ENCODE measurements around the gene IGSF1.
A peak's percentile ranks its signal among the peaks of the same experiment; 100 is the strongest.

Gene IGSF1

GRCh38 chrX:131302701-131303100, 13.6 kb upstream of the IGSF1 start:
- Histone ChIP-seq H3K36me3 (ENCODE audit: control insufficient read depth in 5 of 5, insufficient read depth in 5 of 5, low read length in 5 of 5) (no peaks in the 10 kb centered on the region), H3K27me3 (ENCODE audit: control insufficient read depth in 5 of 5, insufficient read depth in 4 of 5, low read length in 5 of 5) (peaks cover 0 to 9% (median 7%) of the 10 kb centered on the region in 5 donors), H3K9ac (ENCODE audit: low read length in 5 of 5) (no peak overlapping the region), H3K4me1 (ENCODE audit: control insufficient read depth in 5 of 5, insufficient read depth in 5 of 5, low read length in 5 of 5) (no peaks in the 10 kb centered on the region), H3K27ac (ENCODE audit: low read depth, low read length) (no peak overlapping the region), H3K9me3 (ENCODE audit: control insufficient read depth in 5 of 5, low read length in 5 of 5) (no peaks in the 10 kb centered on the region), H3K4me3 (ENCODE audit: low read depth in 1 of 5, low read length in 5 of 5) (no peak overlapping the region)

GRCh38 chrX:131301155-131301554, 12.0 kb upstream of the IGSF1 start:
- no peak overlapping the region for H3K4me3 ChIP-seq (ENCODE audit: low read depth in 1 of 5, low read length in 5 of 5)
- H3K4me1 ChIP-seq (ENCODE audit: control insufficient read depth in 5 of 5, insufficient read depth in 5 of 5, low read length in 5 of 5), result no peaks in the 10 kb centered on the region
- no peak overlapping the region for H3K27ac ChIP-seq (ENCODE audit: low read depth, low read length)
- H3K36me3 ChIP-seq (ENCODE audit: control insufficient read depth in 5 of 5, insufficient read depth in 5 of 5, low read length in 5 of 5), result no peaks in the 10 kb centered on the region
- no peak overlapping the region for H3K9ac ChIP-seq (ENCODE audit: low read length in 5 of 5)
- peaks cover 0 to 9% (median 7%) of the 10 kb centered on the region in 5 donors for H3K27me3 ChIP-seq (ENCODE audit: control insufficient read depth in 5 of 5, insufficient read depth in 4 of 5, low read length in 5 of 5)
- no peaks in the 10 kb centered on the region for H3K9me3 ChIP-seq (ENCODE audit: control insufficient read depth in 5 of 5, low read length in 5 of 5)

DNA sequence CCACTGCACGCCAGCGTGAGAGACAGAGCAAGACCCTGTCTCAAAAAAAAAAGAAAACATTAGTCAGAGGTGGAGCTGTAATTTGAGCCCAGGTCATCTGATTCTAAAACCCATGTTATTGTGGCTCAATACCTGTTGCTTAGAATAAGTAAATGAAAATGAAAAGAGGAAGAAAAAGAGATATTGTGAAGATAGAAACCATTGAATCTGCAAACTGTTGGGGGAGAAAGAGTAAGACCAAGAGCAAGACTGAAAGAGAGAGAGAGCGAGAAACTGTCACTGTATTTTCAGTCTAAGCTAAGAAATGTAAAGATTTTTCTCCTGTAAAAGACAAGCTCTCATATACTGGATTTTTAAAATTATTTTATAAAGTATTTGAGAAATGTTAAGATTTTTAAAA, 9.7 kb upstream of the IGSF1 start:
- Histone ChIP-seq H3K27ac (ENCODE audit: low read depth, low read length) (no peak overlapping the region), H3K27me3 (ENCODE audit: control insufficient read depth in 5 of 5, insufficient read depth in 4 of 5, low read length in 5 of 5) (peaks cover 0 to 12% (median 5%) of the 10 kb centered on the region in 5 donors), H3K4me3 (ENCODE audit: low read depth in 1 of 5, low read length in 5 of 5) (no peak overlapping the region), H3K36me3 (ENCODE audit: control insufficient read depth in 5 of 5, insufficient read depth in 5 of 5, low read length in 5 of 5) (no peaks in the 10 kb centered on the region), H3K9ac (ENCODE audit: low read length in 5 of 5) (no peak overlapping the region), H3K4me1 (ENCODE audit: control insufficient read depth in 5 of 5, insufficient read depth in 5 of 5, low read length in 5 of 5) (no peaks in the 10 kb centered on the region), H3K9me3 (ENCODE audit: control insufficient read depth in 5 of 5, low read length in 5 of 5) (no peaks in the 10 kb centered on the region)

- H3K9ac ChIP-seq (ENCODE audit: low read length in 5 of 5), result no peak overlapping the region
- no peak overlapping the region for H3K27ac ChIP-seq (ENCODE audit: low read depth, low read length)
- no peaks in the 10 kb centered on the region for H3K36me3 ChIP-seq (ENCODE audit: control insufficient read depth in 5 of 5, insufficient read depth in 5 of 5, low read length in 5 of 5)
- H3K27me3 ChIP-seq (ENCODE audit: control insufficient read depth in 5 of 5, insufficient read depth in 4 of 5, low read length in 5 of 5), result peaks cover 0 to 12% (median 5%) of the 10 kb centered on the region in 5 donors
- no peak overlapping the region for H3K4me3 ChIP-seq (ENCODE audit: low read depth in 1 of 5, low read length in 5 of 5)
- no peaks in the 10 kb centered on the region for H3K9me3 ChIP-seq (ENCODE audit: control insufficient read depth in 5 of 5, low read length in 5 of 5)
- H3K4me1 ChIP-seq (ENCODE audit: control insufficient read depth in 5 of 5, insufficient read depth in 5 of 5, low read length in 5 of 5), result no peaks in the 10 kb centered on the region
Measured at GRCh38 chrX:131298036-131298435, 8.9 kb upstream of the IGSF1 start.

DNA sequence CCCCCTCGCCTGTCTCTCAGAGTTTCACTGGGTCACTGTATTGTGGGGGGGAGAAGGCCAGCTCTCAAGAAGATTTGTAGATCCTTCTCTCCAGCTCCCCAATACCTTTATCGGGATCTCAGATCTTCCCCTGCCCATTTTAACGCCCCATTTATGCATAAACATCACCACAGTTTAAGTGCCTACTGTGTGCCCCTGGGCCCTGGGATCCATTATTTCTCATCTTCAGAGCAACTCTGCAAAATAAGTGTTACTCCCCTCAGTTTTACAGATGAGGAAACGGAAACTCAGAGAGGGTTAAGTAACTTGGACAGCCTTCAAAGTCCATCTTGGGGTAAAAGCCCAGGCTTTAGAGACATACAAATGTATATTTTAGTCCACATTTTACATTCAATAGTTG, 421 bp upstream of the IGSF1 start:
- H3K27ac ChIP-seq (ENCODE audit: low read depth, low read length), result no peak overlapping the region
- H3K27me3 ChIP-seq (ENCODE audit: control insufficient read depth in 5 of 5, insufficient read depth in 4 of 5, low read length in 5 of 5), result peaks cover 0 to 18% (median 15%) of the 10 kb centered on the region in 5 donors
- H3K36me3 ChIP-seq (ENCODE audit: control insufficient read depth in 5 of 5, insufficient read depth in 5 of 5, low read length in 5 of 5), result no peaks in the 10 kb centered on the region
- no peak overlapping the region for H3K9ac ChIP-seq (ENCODE audit: low read length in 5 of 5)
- H3K4me1 ChIP-seq (ENCODE audit: control insufficient read depth in 5 of 5, insufficient read depth in 5 of 5, low read length in 5 of 5), result peaks cover 0 to 7% (median 3%) of the 10 kb centered on the region in 5 donors
- peak overlapping the region in 2 of 5 donors; percentile 38 to 49 for H3K4me3 ChIP-seq (ENCODE audit: low read depth in 1 of 5, low read length in 5 of 5)
- no peaks in the 10 kb centered on the region for H3K9me3 ChIP-seq (ENCODE audit: control insufficient read depth in 5 of 5, low read length in 5 of 5)

DNA sequence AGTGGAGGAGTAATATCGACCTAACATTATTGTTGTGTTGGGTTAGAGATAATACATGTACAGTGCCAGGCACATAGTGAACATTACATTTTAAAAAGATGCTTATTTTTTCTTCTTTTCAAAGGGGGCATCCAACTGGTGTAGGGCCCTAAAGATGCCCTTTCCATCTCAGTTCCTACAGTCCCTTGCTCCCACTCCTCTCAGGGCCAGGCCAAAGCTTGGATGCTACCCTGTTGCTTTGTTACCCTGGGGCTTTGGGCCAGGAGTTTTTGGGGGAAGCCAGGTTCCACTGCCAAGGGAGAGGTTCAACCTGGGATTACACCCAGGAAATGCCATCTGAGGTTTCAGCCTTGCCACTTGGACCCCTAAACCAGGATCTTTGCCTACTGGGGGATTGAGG, 918 bp downstream of the IGSF1 start:
- Histone ChIP-seq H3K9me3 (ENCODE audit: control insufficient read depth in 5 of 5, low read length in 5 of 5) (no peaks in the 10 kb centered on the region), H3K4me1 (ENCODE audit: control insufficient read depth in 5 of 5, insufficient read depth in 5 of 5, low read length in 5 of 5) (peaks cover 0 to 7% (median 3%) of the 10 kb centered on the region in 5 donors), H3K4me3 (ENCODE audit: low read depth in 1 of 5, low read length in 5 of 5) (no peak overlapping the region)

GRCh38 chrX:131287560-131288179, 1.4 kb downstream of the IGSF1 start:
- H3K27me3 ChIP-seq (ENCODE audit: control insufficient read depth in 5 of 5, insufficient read depth in 4 of 5, low read length in 5 of 5), result peaks cover 0 to 18% (median 15%) of the 10 kb centered on the region in 5 donors

More for the DNA sequence above, 918 bp downstream of the IGSF1 start:
- H3K9ac ChIP-seq (ENCODE audit: low read length in 5 of 5), result no peak overlapping the region
- H3K27ac ChIP-seq (ENCODE audit: low read depth, low read length), result no peak overlapping the region
- H3K27me3 ChIP-seq (ENCODE audit: control insufficient read depth in 5 of 5, insufficient read depth in 4 of 5, low read length in 5 of 5), result peaks cover 0 to 18% (median 15%) of the 10 kb centered on the region in 5 donors
- H3K36me3 ChIP-seq (ENCODE audit: control insufficient read depth in 5 of 5, insufficient read depth in 5 of 5, low read length in 5 of 5), result no peaks in the 10 kb centered on the region

DNA sequence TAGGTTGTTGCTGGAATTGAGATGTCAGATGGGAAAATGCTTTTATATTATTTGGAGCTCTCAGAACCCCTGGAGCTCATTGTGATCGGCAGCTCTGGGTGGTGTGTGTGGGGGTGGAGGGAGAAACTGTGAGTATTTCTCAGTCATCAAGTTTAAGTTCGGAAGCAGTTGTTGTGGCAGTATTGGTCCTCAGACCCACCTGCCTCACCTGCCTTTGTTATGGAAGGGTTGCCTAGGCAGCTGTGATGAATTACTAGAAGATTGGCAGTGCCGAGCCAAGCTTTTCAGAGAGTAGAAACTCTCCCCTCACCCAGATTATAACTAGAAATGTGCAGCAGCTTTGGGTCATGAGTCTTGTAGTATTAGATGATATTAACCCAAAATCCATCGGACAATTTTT, 9.5 kb downstream of the IGSF1 start:
- Histone ChIP-seq H3K27me3 (ENCODE audit: control insufficient read depth in 5 of 5, insufficient read depth in 4 of 5, low read length in 5 of 5) (peaks cover 0 to 32% (median 26%) of the 10 kb centered on the region in 5 donors), H3K36me3 (ENCODE audit: control insufficient read depth in 5 of 5, insufficient read depth in 5 of 5, low read length in 5 of 5) (no peaks in the 10 kb centered on the region), H3K4me3 (ENCODE audit: low read depth in 1 of 5, low read length in 5 of 5) (no peak overlapping the region), H3K4me1 (ENCODE audit: control insufficient read depth in 5 of 5, insufficient read depth in 5 of 5, low read length in 5 of 5) (no peaks in the 10 kb centered on the region), H3K9me3 (ENCODE audit: control insufficient read depth in 5 of 5, low read length in 5 of 5) (no peaks in the 10 kb centered on the region), H3K9ac (ENCODE audit: low read length in 5 of 5) (no peak overlapping the region), H3K27ac (ENCODE audit: low read depth, low read length) (no peak overlapping the region)

More at GRCh38 chrX:131287560-131288179, 1.4 kb downstream of the IGSF1 start:
- Histone ChIP-seq H3K36me3 (ENCODE audit: control insufficient read depth in 5 of 5, insufficient read depth in 5 of 5, low read length in 5 of 5) (no peaks in the 10 kb centered on the region), H3K9me3 (ENCODE audit: control insufficient read depth in 5 of 5, low read length in 5 of 5) (no peaks in the 10 kb centered on the region), H3K4me1 (ENCODE audit: control insufficient read depth in 5 of 5, insufficient read depth in 5 of 5, low read length in 5 of 5) (peaks cover 0 to 7% (median 3%) of the 10 kb centered on the region in 5 donors), H3K4me3 (ENCODE audit: low read depth in 1 of 5, low read length in 5 of 5) (no peak overlapping the region), H3K9ac (ENCODE audit: low read length in 5 of 5) (no peak overlapping the region), H3K27ac (ENCODE audit: low read depth, low read length) (no peak overlapping the region)

DNA sequence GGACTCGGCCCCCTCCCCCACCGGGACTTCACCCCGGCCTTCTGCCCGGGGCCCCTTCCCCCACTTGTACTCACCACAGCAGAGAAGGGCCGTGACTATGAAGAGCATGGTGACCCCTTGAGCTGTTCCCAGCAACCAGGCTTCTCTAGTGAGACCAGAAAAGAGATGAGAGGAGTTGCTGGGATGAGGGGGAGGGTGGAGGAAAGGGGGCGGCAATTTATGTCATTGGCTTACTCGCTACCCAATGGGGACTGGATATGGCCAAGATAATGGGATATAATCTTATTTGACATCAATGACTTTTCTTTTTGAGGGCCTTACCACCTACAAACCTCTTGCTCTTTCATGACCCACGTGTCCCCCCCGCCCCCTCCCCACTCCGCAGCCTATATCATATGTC, 9.9 kb downstream of the IGSF1 start:
- Histone ChIP-seq H3K27me3 (ENCODE audit: control insufficient read depth in 5 of 5, insufficient read depth in 4 of 5, low read length in 5 of 5) (peaks cover 0 to 36% (median 29%) of the 10 kb centered on the region in 5 donors), H3K36me3 (ENCODE audit: control insufficient read depth in 5 of 5, insufficient read depth in 5 of 5, low read length in 5 of 5) (no peaks in the 10 kb centered on the region)

DNA sequence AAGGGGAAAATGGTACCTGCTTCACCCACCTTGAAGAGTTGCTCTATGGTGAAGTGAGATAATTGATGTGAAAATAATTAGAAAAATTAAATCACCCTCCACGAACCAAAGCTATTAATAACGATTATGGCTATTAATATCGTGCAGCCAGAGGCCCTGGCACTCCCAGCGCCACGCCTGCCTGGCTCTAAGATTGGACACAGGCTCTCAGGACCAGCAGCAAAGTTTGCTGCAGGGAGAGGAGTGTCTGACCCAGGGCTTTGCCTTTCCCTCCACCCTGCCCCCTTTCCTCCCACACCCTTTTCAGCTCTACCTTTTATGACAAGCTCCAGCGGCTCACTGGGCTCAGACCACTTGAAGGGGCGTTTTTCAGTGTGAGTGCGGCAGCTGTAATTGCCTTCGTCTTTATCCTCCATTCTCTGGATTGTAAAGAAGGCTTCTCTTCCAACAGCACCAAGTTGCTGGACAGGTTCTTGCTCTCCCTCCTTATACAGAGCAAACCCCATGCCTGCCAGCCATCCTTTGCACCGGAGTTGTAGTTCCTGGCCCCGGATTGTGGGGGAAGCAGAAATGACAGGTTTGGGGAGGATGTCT, 11.5 kb downstream of the IGSF1 start:
- Histone ChIP-seq H3K4me1 (ENCODE audit: control insufficient read depth in 5 of 5, insufficient read depth in 5 of 5, low read length in 5 of 5) (no peaks in the 10 kb centered on the region), H3K27ac (ENCODE audit: low read depth, low read length) (no peak overlapping the region), H3K4me3 (ENCODE audit: low read depth in 1 of 5, low read length in 5 of 5) (no peak overlapping the region), H3K27me3 (ENCODE audit: control insufficient read depth in 5 of 5, insufficient read depth in 4 of 5, low read length in 5 of 5) (peaks cover 0 to 36% (median 33%) of the 10 kb centered on the region in 5 donors), H3K36me3 (ENCODE audit: control insufficient read depth in 5 of 5, insufficient read depth in 5 of 5, low read length in 5 of 5) (no peaks in the 10 kb centered on the region), H3K9ac (ENCODE audit: low read length in 5 of 5) (no peak overlapping the region), H3K9me3 (ENCODE audit: control insufficient read depth in 5 of 5, low read length in 5 of 5) (no peaks in the 10 kb centered on the region)

More for the DNA sequence above, 9.9 kb downstream of the IGSF1 start:
- Histone ChIP-seq H3K9ac (ENCODE audit: low read length in 5 of 5) (no peak overlapping the region), H3K27ac (ENCODE audit: low read depth, low read length) (no peak overlapping the region), H3K4me1 (ENCODE audit: control insufficient read depth in 5 of 5, insufficient read depth in 5 of 5, low read length in 5 of 5) (no peaks in the 10 kb centered on the region), H3K9me3 (ENCODE audit: control insufficient read depth in 5 of 5, low read length in 5 of 5) (no peaks in the 10 kb centered on the region), H3K4me3 (ENCODE audit: low read depth in 1 of 5, low read length in 5 of 5) (no peak overlapping the region)

Measured in subcutaneous abdominal adipose tissue (tissue), 5 donors.